ENCODE results near the gene PAX5.
A peak's percentile ranks its signal among the peaks of the same experiment; 100 is the strongest.

PAX5 gene

GRCh38 chr9:37036371-37036775 lies 2.3 kb upstream of the PAX5 start:
- H3K27ac ChIP-seq = peak overlapping the region; percentile 68
- no peak for TF ChIP-seq CTCF (IDR thresholded peaks at IDR 0.05)
- no peak for TF ChIP-seq ZFX (IDR thresholded peaks at IDR 0.05; ENCODE audit: borderline replicate concordance)

GRCh38 chr9:37035648-37036370 lies 1.7 kb upstream of the PAX5 start:
- H3K27ac ChIP-seq = peak overlapping the region; percentile 68
- TF ChIP-seq CTCF (IDR thresholded peaks at IDR 0.05) (no peak), ZFX (IDR thresholded peaks at IDR 0.05; ENCODE audit: borderline replicate concordance) (no peak)

- H3K27ac ChIP-seq = peak overlapping the region; percentile 68
- TF ChIP-seq CTCF (IDR thresholded peaks at IDR 0.05) = peak; percentile 48
- no peak for TF ChIP-seq ZFX (IDR thresholded peaks at IDR 0.05; ENCODE audit: borderline replicate concordance)
These were observed 1.0 kb upstream of the PAX5 start for GRCh38 chr9:37034938-37035647.

GRCh38 chr9:37034305-37034937 lies 353 bp upstream of the PAX5 start:
- TF ChIP-seq CTCF (IDR thresholded peaks at IDR 0.05) (peak; percentile 79), ZFX (IDR thresholded peaks at IDR 0.05; ENCODE audit: borderline replicate concordance) (no peak)
- peak overlapping the region; percentile 68 for H3K27ac ChIP-seq

- no peak overlapping the region for H3K27ac ChIP-seq
- TF ChIP-seq ZFX (IDR thresholded peaks at IDR 0.05; ENCODE audit: borderline replicate concordance) (no peak), CTCF (IDR thresholded peaks at IDR 0.05) (no peak)
These were observed 927 bp downstream of the PAX5 start for GRCh38 chr9:37033141-37033540.

GRCh38 chr9:37032713-37033112 lies 1.4 kb downstream of the PAX5 start:
- TF ChIP-seq CTCF (IDR thresholded peaks at IDR 0.05) = no peak
- no peak for TF ChIP-seq ZFX (IDR thresholded peaks at IDR 0.05; ENCODE audit: borderline replicate concordance)
- no peak overlapping the region for H3K27ac ChIP-seq

- no peak overlapping the region for H3K27ac ChIP-seq
- TF ChIP-seq ZFX (IDR thresholded peaks at IDR 0.05; ENCODE audit: borderline replicate concordance) = no peak
- no peak for TF ChIP-seq CTCF (IDR thresholded peaks at IDR 0.05)
These were observed 2.2 kb downstream of the PAX5 start for GRCh38 chr9:37031902-37032301.
